ENCODE results near the gene ACKR3.
A peak's percentile ranks its signal among the peaks of the same experiment; 100 is the strongest.

Gene ACKR3

GRCh38 chr2:236550290-236550689, 19.3 kb upstream of the ACKR3 start:
- DNase-seq (ENCODE audit: low spot score): no peak

DNA sequence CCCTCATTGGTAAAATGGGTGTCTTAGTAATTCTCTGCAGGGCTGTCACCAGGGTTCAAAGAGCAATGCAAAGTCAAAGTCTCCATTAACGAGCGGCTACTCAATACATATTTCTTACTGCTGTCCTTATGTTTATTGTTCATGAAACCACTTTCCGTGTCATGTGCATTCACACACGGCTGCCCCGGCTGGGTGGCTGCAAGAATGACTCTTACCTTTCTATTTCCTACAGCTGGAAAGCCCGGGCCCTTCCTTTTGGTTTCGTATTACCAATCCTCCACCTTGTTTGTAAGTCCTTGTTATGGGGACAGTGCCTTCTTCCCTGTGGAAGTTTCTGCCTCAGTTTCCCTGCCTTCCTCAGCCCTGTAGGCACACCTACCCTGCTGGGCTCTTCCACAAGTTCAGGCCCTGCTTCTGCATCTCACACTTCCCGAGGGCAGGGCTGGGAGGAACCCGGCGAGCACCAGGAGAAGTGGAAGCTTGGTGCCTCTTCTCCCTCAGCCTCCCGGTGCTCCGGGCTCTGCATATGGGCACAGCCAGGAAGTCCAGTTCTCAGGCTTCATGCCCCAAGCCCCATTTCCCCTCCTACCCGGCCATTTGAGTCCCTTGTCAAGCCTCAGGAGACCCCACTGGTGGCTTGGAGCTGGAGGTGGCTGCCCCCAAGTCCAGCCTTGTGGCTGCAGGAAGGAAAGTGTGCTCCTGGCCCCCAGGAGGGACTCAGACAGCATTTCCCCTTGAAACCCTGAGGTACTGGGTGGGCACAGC, 18.7 kb upstream of the ACKR3 start:
- no peak for DNase-seq (ENCODE audit: low spot score)

DNA sequence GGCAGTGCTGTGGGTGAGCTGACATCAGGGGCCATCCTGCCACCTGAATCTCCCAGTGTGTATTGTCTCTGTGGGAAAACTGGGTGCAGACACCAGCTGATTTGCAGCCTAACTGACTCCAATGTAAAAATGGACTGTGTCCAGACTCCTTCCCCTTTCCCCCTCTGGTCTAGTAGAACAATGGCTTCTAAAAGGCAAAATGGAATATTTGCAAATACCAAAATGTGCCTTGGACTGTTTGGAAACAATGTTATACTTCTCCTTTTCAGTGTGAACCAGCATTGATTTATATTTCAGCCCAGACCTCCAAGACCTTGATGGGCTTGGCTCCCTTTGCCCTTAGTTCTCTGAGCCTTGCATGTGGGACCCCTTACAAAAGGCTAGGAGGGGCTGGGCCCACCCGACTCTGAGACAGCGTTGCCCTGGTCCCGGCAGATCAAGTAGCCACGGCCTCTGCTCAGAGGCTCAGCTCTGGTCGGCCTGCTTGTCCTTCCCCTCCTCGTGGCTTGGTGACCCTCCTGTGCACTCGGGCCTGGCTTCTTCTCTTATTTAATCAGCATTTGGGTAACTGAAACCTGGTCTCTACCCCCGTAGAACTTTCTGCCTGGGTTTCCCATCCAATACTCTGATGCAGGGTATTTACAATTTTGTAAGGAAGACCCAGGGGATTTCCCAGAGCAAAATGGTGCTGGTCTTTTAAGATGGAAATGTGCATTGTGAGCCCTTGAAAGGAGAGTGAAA, 18.0 kb upstream of the ACKR3 start:
- no peak for DNase-seq (ENCODE audit: low spot score)

- no peak for DNase-seq (ENCODE audit: low spot score)
Measured at GRCh38 chr2:236552212-236552542, 17.4 kb upstream of the ACKR3 start.

GRCh38 chr2:236552581-236553363, 16.9 kb upstream of the ACKR3 start:
- no peak for DNase-seq (ENCODE audit: low spot score)

GRCh38 chr2:236553522-236553921, 16.1 kb upstream of the ACKR3 start:
- no peak for DNase-seq (ENCODE audit: low spot score)

- DNase-seq (ENCODE audit: low spot score): no peak
Measured at GRCh38 chr2:236554629-236555282, 14.9 kb upstream of the ACKR3 start.

DNA sequence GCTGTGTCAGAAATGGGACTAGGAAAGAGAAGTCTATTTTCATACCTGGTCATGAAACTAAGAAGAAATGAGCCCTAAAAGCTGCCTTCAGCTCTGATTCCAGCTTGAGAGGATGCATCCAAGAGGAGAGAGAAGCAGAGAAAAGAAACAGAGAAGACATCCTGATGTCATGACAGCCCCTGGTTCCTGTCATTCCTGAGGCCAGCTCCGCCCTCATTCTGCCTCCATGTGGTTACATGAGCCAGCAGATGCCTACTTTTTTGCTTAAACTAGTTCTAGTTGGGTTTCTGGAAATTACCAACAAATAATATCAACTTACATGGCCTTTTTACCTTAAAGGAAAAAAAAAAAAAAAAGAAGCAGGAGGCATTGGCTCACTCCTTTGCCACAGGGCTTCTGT, 14.1 kb upstream of the ACKR3 start:
- DNase-seq (ENCODE audit: low spot score): no peak

DNA sequence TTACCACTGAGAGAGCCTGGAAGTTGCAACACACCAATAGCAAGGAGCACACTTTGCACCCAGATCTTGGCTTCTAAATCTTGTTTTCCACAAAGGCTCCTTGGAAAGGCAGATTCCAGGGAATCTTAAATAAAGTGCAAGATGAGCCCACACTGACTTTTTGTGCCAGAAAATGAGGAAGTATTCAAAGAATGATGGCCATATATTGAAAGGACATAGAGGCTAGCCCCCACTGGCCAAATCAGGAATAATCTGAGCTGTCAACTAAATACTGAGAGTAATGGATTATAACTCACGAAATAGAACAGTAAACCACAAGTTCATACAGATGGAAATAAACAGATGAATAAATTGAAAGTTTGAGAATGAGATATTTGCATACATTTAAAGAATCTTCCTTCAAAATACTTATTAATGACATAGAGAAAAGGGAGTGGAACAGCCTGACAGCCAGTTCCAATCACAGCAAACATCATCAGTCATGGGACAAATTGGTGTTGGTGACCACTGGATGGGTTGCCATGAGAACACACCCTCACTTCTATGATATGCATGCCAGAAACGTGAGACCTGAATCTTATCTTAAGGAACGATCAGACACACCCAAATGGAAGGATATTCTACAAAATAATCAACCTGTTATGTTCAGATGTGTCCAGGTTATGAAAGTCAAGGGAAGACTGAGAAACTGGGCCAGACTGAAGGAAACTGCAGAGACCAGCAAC, 12.2 kb upstream of the ACKR3 start:
- DNase-seq (ENCODE audit: low spot score): no peak

GRCh38 chr2:236558036-236558435, 11.6 kb upstream of the ACKR3 start:
- no peak for DNase-seq (ENCODE audit: low spot score)

DNA sequence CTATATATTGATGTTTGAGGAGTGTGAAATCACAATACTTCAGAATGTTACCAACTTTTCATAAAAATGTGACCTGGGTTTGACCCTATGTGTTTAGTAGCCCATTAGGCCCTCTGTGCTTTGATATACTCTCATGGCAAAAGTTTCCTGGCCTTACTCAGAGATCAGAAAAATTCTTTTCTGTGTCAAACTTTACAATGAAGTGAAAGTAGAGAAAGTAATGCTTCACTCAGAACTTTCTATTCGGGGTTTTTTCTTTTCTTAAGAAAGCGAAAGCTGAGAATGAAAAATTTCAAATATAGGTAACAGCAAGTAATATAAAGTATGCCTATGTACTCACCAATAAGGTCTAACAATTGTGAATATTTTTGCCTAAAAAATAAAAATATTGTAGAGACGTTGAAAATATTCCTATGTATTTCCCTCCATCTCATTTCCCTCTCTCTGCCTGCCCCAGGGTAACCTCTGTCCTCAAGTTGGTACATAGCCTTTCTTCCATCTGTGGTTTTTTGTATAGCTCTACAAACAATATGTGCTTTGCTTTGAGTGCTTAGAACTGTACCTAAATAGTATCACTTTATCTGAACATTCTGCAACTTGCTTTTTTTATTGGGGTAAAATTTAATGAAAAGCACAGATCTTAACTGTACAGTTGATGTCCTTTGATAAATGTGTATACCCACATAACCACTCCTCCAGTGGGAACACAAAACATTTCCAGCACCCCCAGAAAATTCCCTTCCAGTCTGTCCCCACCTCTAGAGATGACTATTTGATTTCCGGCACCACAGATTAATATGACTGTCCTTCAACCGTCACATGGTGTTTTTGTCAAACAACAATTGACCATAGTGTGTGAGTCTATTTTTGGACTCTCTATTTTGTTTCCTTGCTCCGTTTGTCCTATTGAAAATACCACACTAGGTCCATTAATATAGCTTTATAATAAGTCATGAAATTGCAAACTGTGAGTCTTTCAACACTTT, 10.3 kb upstream of the ACKR3 start:
- no peak for DNase-seq (ENCODE audit: low spot score)

DNA sequence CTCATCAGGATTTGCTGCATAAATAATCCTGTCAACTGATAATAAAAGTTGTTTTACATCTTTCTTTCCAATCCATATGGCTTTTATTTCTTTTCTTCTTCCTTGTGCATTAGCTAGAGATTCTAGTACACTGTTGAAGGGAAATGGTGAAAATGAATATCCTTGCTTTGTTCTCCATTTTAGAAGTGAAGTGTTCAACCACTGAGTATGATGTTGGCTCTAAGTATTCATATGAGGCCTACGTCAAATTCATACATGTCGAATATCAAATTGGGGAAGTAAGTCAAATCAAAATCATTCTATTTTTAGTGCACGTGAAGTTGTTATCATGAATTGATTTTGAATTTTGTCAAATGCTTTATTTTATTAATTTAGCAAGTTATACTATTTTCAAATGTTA, 7.8 kb upstream of the ACKR3 start:
- no peak for DNase-seq (ENCODE audit: low spot score)

GRCh38 chr2:236562434-236562833, 7.2 kb upstream of the ACKR3 start:
- DNase-seq (ENCODE audit: low spot score): no peak

GRCh38 chr2:236563953-236564352, 5.7 kb upstream of the ACKR3 start:
- DNase-seq (ENCODE audit: low spot score): no peak

DNA sequence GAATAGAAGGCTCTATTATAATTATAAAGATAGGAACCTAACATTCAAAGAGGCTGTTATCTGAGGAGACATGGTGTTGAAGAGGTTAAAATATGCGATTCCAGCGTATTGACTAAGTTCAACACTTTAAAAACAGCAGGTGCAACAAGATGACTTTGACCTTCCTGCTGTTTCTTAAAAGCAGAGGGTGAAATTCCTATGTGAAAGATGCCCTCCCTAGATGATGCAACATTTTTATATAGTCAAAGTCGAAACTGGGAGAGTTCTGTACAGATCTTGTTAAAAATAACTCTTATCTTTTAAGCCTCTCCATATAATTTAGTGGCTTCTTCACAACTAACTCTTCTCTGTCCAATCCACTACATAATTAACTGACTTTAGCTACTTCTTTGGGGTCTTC, 4.4 kb upstream of the ACKR3 start:
- DNase-seq (ENCODE audit: low spot score): no peak

DNA sequence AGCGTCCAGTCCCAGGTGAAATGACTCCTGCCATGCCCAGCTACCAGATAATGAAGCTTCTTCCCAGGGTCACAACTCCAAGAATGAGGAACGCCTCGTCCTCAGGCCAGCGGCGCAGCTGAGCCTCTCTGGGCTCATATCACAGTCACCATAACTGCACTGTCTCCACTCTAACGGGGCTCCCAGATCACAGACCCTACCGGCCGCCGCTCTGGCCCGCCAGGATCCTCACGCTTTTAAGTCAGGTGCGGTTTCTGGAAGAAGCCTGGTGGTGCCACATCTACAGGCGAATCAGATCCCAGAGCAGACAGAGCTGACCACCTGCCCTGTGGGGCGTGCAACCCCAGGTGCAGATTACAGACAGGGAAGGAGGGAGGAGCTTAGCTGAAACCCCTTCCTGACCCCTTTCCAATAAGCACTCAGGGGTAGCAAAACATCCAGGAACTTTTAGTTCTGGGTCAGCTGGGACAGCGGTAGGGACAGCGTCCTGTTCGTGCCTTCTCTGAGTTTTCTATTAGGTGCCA, 3.7 kb upstream of the ACKR3 start:
- DNase-seq (ENCODE audit: low spot score): no peak

DNA sequence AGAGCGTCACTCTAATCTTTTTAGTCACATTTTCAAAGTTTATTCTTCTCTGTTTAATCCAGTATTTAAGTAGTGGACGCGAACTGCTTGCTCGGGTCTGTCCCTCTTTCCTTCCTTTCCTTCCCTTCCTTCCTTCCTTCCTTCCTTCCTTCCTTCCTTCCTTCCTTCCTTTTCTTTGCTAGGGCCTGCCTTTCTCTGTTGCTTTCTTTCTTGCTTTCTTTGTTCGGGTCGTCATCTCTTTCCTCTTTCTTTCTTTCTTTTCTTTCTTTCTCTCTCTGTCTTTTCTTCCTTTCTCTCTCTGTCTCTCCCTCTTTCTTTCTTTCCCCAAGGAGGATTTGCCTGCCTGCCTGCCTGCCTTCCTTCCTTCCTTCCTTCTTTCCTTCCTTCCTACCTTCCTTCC, 3.0 kb upstream of the ACKR3 start:
- no peak for DNase-seq (ENCODE audit: low spot score)

DNA sequence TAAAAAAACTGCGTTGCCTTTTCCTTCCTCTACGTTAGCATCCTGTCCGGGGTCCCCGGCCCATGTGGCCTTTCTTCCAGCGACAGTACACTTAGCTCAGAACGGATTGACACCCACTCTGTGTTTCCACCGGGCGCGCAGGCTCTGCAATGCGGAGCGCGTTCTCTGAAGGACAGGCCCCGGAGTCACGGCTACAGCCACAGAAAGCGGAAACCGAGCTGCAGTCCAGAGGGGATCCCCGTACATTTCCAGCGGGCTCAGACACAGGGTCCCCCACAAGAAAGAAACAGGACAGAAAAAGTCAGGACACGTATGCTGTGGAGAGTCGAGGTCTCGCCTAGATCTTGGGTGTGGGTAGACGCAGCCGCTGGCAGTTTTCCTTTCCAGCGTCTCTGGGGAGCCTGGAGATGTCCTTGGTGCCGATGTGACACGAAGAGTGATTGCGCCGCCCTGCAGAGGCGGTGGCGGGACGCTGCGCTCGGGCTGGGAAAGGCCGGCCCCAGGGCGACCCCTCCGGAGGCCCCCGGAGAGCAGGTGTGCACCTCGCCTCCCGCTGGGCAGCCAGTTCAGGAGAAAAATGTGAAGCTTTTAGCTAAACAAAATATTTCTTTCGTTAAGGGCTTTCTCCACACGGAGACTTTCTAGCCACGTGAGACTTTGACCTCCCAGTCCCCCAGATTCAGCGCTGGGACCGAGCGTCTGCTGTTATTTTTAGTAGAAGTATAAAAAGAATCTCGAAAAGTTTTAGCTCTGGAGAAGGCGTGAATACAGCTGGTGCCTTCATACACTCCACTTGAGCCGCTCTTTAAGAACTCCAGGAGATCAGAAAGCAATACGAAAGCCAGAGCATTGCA, 1.3 kb upstream of the ACKR3 start:
- peak; percentile 57 for DNase-seq (ENCODE audit: low spot score)

DNA sequence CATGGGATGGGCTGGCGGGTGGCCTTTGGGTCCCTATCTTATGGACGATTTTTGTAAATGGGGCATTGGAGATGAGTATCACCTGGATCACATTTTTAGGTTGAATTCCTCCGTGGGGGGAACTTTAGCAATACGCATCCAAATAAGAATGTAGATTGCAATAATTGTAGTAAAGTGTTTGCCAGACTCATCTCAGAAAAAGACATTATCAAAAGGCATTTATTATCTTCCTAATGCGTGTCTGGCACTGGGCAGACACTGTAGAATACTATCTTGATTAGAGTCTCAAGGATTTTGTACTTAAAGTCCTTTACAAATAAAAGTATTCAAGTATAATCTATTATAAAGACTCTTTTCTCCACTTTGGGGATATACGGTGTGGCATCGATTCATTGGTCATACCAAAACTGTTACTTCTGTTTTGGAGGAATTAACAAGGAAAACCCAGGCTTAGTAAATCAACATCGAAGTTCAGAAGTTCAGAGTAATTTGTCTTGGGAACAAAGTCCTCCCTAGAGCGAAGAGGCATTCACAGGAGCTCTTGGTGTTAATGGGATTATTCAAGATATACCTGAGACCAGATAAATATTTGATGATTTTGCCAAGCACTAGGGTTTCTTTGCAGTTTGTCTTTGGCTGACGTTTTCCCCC, 578 bp upstream of the ACKR3 start:
- no peak for DNase-seq (ENCODE audit: low spot score)

Data from GM03348 (cell line).